HS-27A (cell line): Measurements from ENCODE around the gene MKRN2.
"Not testable (repeated sequence)": the region's sequence is repeated elsewhere in the genome, so short reads cannot be mapped to it uniquely, and the experiment has no call there.

Experiments
- DNase-seq: peaks from one replicate; pipeline ENCODE4 v3.0.0-alpha.2; 2012; ENCODE audit warnings: low read depth, missing footprints

Gene MKRN2

GRCh38 chr3:12630843-12631242 lies 74.0 kb downstream of the MKRN2 start:
- not testable (repeated sequence) for DNase-seq

GRCh38 chr3:12632523-12632922 lies 75.6 kb downstream of the MKRN2 start:
- DNase-seq = no peak

GRCh38 chr3:12633108-12633507 lies 76.2 kb downstream of the MKRN2 start:
- DNase-seq = no peak
